Liver (tissue), 9 donors: ENCODE results near the gene QSOX1. TPM values are rescaled to one million over a fixed set of nuclear protein-coding genes. Genes with fewer than 3 reads are reported as not detected.
A peak's percentile ranks its signal among the peaks of the same experiment; 100 is the strongest.

Experiments
- DNase-seq: peaks from one replicate; pipeline ENCODE4 v3.0.0-alpha.2; 2017; ENCODE audit warnings: low spot score
- H3K27ac ChIP-seq, 2 donors: one replicate each; pipeline ENCODE4 v1.7.0; 2013; ENCODE audit warnings: inconsistent platforms in 2 of 2, low read length in 2 of 2, control low read depth in 1 of 2, low read depth in 1 of 2, mild to moderate bottlenecking in 1 of 2
- H3K27me3 ChIP-seq, 4 donors: one replicate each; pipeline versions ENCODE4 v1.6.1 to v1.7.0; 2013; ENCODE audit warnings: low read length in 3 of 4, inconsistent platforms in 1 of 4, mild to moderate bottlenecking in 1 of 4, moderate library complexity in 1 of 4; ENCODE audit not compliant: control insufficient read depth in 4 of 4, insufficient read depth in 4 of 4
- H3K36me3 ChIP-seq, 4 donors: one replicate each; pipeline versions ENCODE4 v1.6.1 to v1.7.0; 2013; ENCODE audit warnings: low read length in 3 of 4, mild to moderate bottlenecking in 3 of 4, low read depth in 1 of 4, moderate library complexity in 1 of 4; ENCODE audit not compliant: control insufficient read depth in 4 of 4, insufficient read depth in 3 of 4
- H3K4me1 ChIP-seq, 4 donors: one replicate each; pipeline versions ENCODE4 v1.6.1 to v1.7.0; 2013; ENCODE audit warnings: low read length in 3 of 4, mild to moderate bottlenecking in 3 of 4, moderate library complexity in 1 of 4; ENCODE audit not compliant: control insufficient read depth in 4 of 4, insufficient read depth in 4 of 4
- H3K4me3 ChIP-seq, 3 donors: one replicate each; pipeline versions ENCODE4 v1.6.1 to v1.7.0; 2013; ENCODE audit warnings: low read length in 3 of 3, control low read depth in 1 of 3, low read depth in 1 of 3, mild to moderate bottlenecking in 1 of 3
- H3K9ac ChIP-seq, 2 donors: one replicate each; pipeline ENCODE4 v1.7.0; 2013; ENCODE audit warnings: low read length in 2 of 2, mild to moderate bottlenecking in 2 of 2, moderate library complexity in 2 of 2, control low read depth in 1 of 2, low read depth in 1 of 2
- H3K9me3 ChIP-seq, 4 donors: one replicate each; pipeline versions ENCODE4 v1.6.1 to v1.7.0; 2013; ENCODE audit warnings: low read length in 3 of 4; ENCODE audit not compliant: control insufficient read depth in 4 of 4
- CTCF ChIP-seq: fragments of 150-350 bp; IDR thresholded peaks from 2 replicates; pipeline ENCODE4 v1.5.1; 2017; ENCODE audit warnings: improper control_type of control experiment, low read depth, low read length; ENCODE audit not compliant: missing input control
- EGR1 ChIP-seq, 2 donors: IDR thresholded peaks; 2 replicates each; pipeline ENCODE4 v1.6.1; 2016 to 2018; ENCODE audit warnings: antibody characterized with exemption in 2 of 2, low read depth in 2 of 2
- FOXA1 ChIP-seq: IDR thresholded peaks from 2 replicates; pipeline ENCODE4 v1.6.1; 2016; ENCODE audit warnings: antibody characterized with exemption
- FOXA2 ChIP-seq: IDR thresholded peaks from 2 replicates; pipeline ENCODE4 v1.6.1; 2016; ENCODE audit warnings: antibody characterized with exemption
- GABPA ChIP-seq, 2 donors: IDR thresholded peaks in 1 of 2; conservative IDR thresholded peaks in 1 of 2; 2 replicates each; pipeline ENCODE4 v1.6.1; 2016; ENCODE audit warnings: antibody characterized with exemption in 2 of 2, mild to moderate bottlenecking in 1 of 2, moderate library complexity in 1 of 2
- HNF4A ChIP-seq, 2 donors: conservative IDR thresholded peaks; 2 replicates each; pipeline ENCODE4 v1.6.1; 2016; ENCODE audit warnings: antibody characterized with exemption in 2 of 2, mild to moderate bottlenecking in 2 of 2
- HNF4G ChIP-seq: IDR thresholded peaks from 2 replicates; pipeline ENCODE4 v1.6.1; 2016; ENCODE audit warnings: antibody characterized with exemption
- NR2F2 ChIP-seq: IDR thresholded peaks from 2 replicates; pipeline ENCODE4 v1.6.1; 2016; ENCODE audit warnings: antibody characterized with exemption
- RAD21 ChIP-seq, 2 donors: IDR thresholded peaks; 2 replicates each; pipeline ENCODE4 v1.6.1; 2016; ENCODE audit warnings: antibody characterized with exemption in 2 of 2, mild to moderate bottlenecking in 2 of 2
- RXRA ChIP-seq, 2 donors: IDR thresholded peaks; 2 replicates each; pipeline ENCODE4 v1.6.1; 2017 to 2018; ENCODE audit warnings: antibody characterized with exemption in 2 of 2, mild to moderate bottlenecking in 1 of 2
- SP1 ChIP-seq: IDR thresholded peaks from 2 replicates; pipeline ENCODE4 v1.6.1; 2018; ENCODE audit warnings: antibody characterized with exemption, mild to moderate bottlenecking
- TAF1 ChIP-seq: conservative IDR thresholded peaks from 2 replicates; pipeline ENCODE4 v1.6.1; 2016; ENCODE audit warnings: antibody characterized with exemption, mild to moderate bottlenecking
- YY1 ChIP-seq: IDR thresholded peaks from 2 replicates; pipeline ENCODE4 v1.6.1; 2016; ENCODE audit warnings: antibody characterized with exemption, mild to moderate bottlenecking
- ZBTB33 ChIP-seq: IDR thresholded peaks from 2 replicates; pipeline ENCODE4 v1.6.1; 2016; ENCODE audit warnings: antibody characterized with exemption
- WGBS: extraction: QIAGEN DNeasy Blood & Tissue Kit; methylation state at CpG from one replicate; pipeline ENCODE4 v1.1.7; 2013; 5-methylcytosine and 5-hydroxymethylcytosine counted together
- polyA plus RNA-seq, 2 donors: library from polyadenylated mRNA; stranded (reverse) in 1 of 2; unstranded in 1 of 2; fragments of 200-250 nt in 1 of 2; fragments of >200 nt in 1 of 2; fragmentation: Nextera tagmentation in 1 of 2; extraction: Ambion mirVana in 1 of 2; gene quantifications; one replicate each; pipeline versions ENCODE4 v1.2.1 to v1.2.3, GENCODE V29; 2013 to 2015
- total RNA-seq, 2 donors: library from RNA; depleted of rRNA; stranded (reverse); fragments of >200 nt; gene quantifications; one replicate each; pipeline ENCODE4 v1.2.3, GENCODE V29; 2014
- TF ChIP-seq, protein P1 (sequence below): IDR thresholded peaks from 2 replicates; pipeline ENCODE4 v1.6.1; 2016; ENCODE audit warnings: antibody characterized with exemption, mild to moderate bottlenecking
- donor health status: healthy.
- donor health status: healthy.
- donor health status: healthy.
- donor health status: healthy.
- donor health status: healthy.

The QSOX1 gene
- total and polyA plus RNA-seq, 4 donors, result 14.3 to 49.2 (median 38.1) TPM

GRCh38 chr1:180136331-180136967 lies 18.2 kb upstream of the QSOX1 start:
- WGBS, result 83% methylated on average over 4 of the region's 4 CpGs
- Histone ChIP-seq H3K27ac (no peak overlapping the region), H3K4me3 (no peak overlapping the region), H3K4me1 (peaks cover 0 to 6% (median 3%) of the 10 kb centered on the region in 4 donors), H3K27me3 (peaks cover 0 to 6% (median 0%) of the 10 kb centered on the region in 4 donors), H3K9ac (peak overlapping the region in 1 of 2 donors; percentile 28), H3K36me3 (no peaks in the 10 kb centered on the region), H3K9me3 (no peaks in the 10 kb centered on the region)
- TF ChIP-seq HNF4G, result no peak
- no peak for TF ChIP-seq RXRA (IDR thresholded peaks at IDR 0.05)
- TF ChIP-seq RAD21 (IDR thresholded peaks at IDR 0.05), result no peak
- no peak for TF ChIP-seq CTCF
- TF ChIP-seq, protein P1, sequence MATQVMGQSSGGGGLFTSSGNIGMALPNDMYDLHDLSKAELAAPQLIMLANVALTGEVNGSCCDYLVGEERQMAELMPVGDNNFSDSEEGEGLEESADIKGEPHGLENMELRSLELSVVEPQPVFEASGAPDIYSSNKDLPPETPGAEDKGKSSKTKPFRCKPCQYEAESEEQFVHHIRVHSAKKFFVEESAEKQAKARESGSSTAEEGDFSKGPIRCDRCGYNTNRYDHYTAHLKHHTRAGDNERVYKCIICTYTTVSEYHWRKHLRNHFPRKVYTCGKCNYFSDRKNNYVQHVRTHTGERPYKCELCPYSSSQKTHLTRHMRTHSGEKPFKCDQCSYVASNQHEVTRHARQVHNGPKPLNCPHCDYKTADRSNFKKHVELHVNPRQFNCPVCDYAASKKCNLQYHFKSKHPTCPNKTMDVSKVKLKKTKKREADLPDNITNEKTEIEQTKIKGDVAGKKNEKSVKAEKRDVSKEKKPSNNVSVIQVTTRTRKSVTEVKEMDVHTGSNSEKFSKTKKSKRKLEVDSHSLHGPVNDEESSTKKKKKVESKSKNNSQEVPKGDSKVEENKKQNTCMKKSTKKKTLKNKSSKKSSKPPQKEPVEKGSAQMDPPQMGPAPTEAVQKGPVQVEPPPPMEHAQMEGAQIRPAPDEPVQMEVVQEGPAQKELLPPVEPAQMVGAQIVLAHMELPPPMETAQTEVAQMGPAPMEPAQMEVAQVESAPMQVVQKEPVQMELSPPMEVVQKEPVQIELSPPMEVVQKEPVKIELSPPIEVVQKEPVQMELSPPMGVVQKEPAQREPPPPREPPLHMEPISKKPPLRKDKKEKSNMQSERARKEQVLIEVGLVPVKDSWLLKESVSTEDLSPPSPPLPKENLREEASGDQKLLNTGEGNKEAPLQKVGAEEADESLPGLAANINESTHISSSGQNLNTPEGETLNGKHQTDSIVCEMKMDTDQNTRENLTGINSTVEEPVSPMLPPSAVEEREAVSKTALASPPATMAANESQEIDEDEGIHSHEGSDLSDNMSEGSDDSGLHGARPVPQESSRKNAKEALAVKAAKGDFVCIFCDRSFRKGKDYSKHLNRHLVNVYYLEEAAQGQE, result no peak
- TF ChIP-seq HNF4A (conservative IDR thresholded peaks at IDR 0.05), result no peak
- TF ChIP-seq ZBTB33, result no peak
- TF ChIP-seq FOXA2, result no peak
- no peak for TF ChIP-seq GABPA (IDR thresholded peaks at IDR 0.05 in 1 of 2, conservative IDR thresholded peaks at IDR 0.05 in 1 of 2)
- no peak for TF ChIP-seq EGR1 (IDR thresholded peaks at IDR 0.05; ENCODE audit: low read depth in 2 of 2)
- TF ChIP-seq NR2F2, result no peak
- TF ChIP-seq FOXA1, result no peak
- no peak for TF ChIP-seq TAF1
- DNase-seq, result no peak

- DNase-seq, result no peak
- Histone ChIP-seq H3K36me3 (no peaks in the 10 kb centered on the region), H3K9me3 (no peaks in the 10 kb centered on the region), H3K9ac (no peak overlapping the region), H3K27ac (no peak overlapping the region), H3K4me1 (peaks cover 0 to 6% (median 3%) of the 10 kb centered on the region in 4 donors), H3K27me3 (peaks cover 0 to 6% (median 0%) of the 10 kb centered on the region in 4 donors), H3K4me3 (no peak overlapping the region)
- TF ChIP-seq EGR1 (IDR thresholded peaks at IDR 0.05; ENCODE audit: low read depth in 2 of 2), result no peak
- no peak for TF ChIP-seq NR2F2
- TF ChIP-seq FOXA2, result no peak
- no peak for TF ChIP-seq YY1
- TF ChIP-seq SP1, result no peak
- TF ChIP-seq GABPA (IDR thresholded peaks at IDR 0.05 in 1 of 2, conservative IDR thresholded peaks at IDR 0.05 in 1 of 2), result no peak
- TF ChIP-seq FOXA1, result no peak
- no peak for TF ChIP-seq RAD21 (IDR thresholded peaks at IDR 0.05)
Measured at GRCh38 chr1:180136968-180137356, 17.7 kb upstream of the QSOX1 start.
